Progenitor cell of endocrine pancreas (in vitro differentiated cells): ENCODE results near the gene MKS1. TPM values are rescaled to one million over a fixed set of nuclear protein-coding genes. Genes with fewer than 3 reads are reported as not detected.

Experiments
- DNase-seq: peaks from one replicate; pipeline ENCODE4 v3.0.0; 2021; ENCODE audit warnings: low spot score; ENCODE audit not compliant: unreplicated experiment
- H3K27ac Mint-ChIP-seq: 2 replicates; pipeline ENCODE4 v1.8.0; 2021; ENCODE audit warnings: mild to moderate bottlenecking, moderate library complexity, mixed read lengths
- H3K27me3 Mint-ChIP-seq: 2 replicates; pipeline ENCODE4 v1.8.0; 2021; ENCODE audit warnings: mixed read lengths
- H3K36me3 Mint-ChIP-seq: 2 replicates; pipeline ENCODE4 v1.8.0; 2022; ENCODE audit warnings: mixed read lengths; ENCODE audit not compliant: insufficient read depth
- H3K4me1 Mint-ChIP-seq: 2 replicates; pipeline ENCODE4 v1.8.0; 2021; ENCODE audit warnings: low read depth, mixed read lengths
- H3K4me3 Mint-ChIP-seq: 2 replicates; pipeline ENCODE4 v1.8.0; 2021; ENCODE audit warnings: low read depth, mild to moderate bottlenecking, moderate library complexity, mixed read lengths
- H3K9me3 Mint-ChIP-seq: 2 replicates; pipeline ENCODE4 v1.8.0; 2021; ENCODE audit warnings: low read depth, mixed read lengths
- total RNA-seq: library from RNA; stranded (reverse); gene quantifications from 2 replicates; pipeline ENCODE4 v1.2.1, GENCODE V29; 2021
- TF ChIP-seq, protein P1 (sequence below): fragments of 200-600 bp; sonication (generic); IDR thresholded peaks from one replicate; pipeline ENCODE4 v1.5.0; 2021; ENCODE audit warnings: antibody characterized with exemption, mild to moderate bottlenecking; ENCODE audit not compliant: unreplicated experiment

The MKS1 gene
- total RNA-seq, 1 donor from 2014 or later, result 40.0 TPM

DNA sequence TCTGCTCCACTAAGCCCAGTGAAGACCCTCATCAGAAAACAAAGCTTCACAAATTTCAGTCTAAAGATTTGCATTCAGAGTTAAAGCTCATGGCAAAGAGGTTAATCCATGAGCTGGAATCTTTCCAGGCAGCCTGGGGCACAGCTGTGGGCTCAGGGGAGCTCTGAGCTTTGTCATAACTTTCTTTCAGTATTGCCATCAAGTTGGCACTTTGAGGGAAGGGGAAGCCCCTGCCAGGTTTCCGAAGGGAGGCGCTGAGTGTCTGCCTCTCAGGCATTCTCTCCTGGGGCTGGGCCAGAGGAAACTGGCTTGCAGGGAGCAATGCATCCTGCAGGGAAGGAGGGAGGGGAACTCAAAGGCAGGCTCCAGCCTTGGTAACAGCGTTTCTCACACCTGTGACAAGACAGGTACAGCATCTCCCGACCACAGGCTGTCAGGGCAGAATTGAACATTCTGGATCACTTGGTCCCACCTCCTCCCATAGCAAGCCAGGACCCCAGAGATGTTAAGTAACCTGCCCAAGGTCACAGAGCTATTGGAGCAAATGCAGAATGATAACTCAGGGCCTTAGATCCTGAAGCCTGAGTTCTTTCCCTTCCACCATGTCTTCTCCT lies 23.2 kb upstream of the MKS1 start:
- H3K9me3 Mint-ChIP-seq, result no peaks in the 10 kb centered on the region
- H3K4me1 Mint-ChIP-seq, result no peaks in the 10 kb centered on the region
- DNase-seq, result no peak
- TF ChIP-seq, protein P1, sequence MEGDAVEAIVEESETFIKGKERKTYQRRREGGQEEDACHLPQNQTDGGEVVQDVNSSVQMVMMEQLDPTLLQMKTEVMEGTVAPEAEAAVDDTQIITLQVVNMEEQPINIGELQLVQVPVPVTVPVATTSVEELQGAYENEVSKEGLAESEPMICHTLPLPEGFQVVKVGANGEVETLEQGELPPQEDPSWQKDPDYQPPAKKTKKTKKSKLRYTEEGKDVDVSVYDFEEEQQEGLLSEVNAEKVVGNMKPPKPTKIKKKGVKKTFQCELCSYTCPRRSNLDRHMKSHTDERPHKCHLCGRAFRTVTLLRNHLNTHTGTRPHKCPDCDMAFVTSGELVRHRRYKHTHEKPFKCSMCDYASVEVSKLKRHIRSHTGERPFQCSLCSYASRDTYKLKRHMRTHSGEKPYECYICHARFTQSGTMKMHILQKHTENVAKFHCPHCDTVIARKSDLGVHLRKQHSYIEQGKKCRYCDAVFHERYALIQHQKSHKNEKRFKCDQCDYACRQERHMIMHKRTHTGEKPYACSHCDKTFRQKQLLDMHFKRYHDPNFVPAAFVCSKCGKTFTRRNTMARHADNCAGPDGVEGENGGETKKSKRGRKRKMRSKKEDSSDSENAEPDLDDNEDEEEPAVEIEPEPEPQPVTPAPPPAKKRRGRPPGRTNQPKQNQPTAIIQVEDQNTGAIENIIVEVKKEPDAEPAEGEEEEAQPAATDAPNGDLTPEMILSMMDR, result no peak
- H3K4me3 Mint-ChIP-seq, result no peak overlapping the region
- H3K27me3 Mint-ChIP-seq, result peaks cover 89% of the 10 kb centered on the region
- no peak overlapping the region for H3K27ac Mint-ChIP-seq
- H3K36me3 Mint-ChIP-seq, result no peaks in the 10 kb centered on the region

DNA sequence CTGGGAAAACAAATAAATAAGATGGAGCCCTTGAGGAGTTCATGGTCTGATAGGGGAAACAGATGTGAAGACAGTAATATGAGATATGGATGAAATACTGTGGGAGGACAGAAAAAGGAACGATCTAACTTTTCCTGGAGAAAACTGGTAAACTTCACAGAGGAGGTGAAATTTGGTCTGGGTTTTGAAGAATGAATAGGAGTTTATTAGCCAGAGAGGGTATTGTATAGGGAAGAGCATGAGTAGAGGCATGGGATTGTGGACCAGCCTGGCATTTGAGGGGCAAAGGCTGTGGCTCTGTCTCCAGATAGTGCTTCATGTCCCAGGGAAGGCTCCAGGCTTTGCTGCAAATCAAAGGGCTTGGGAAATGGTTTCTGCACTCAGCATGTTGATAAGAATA lies 20.9 kb upstream of the MKS1 start:
- Mint-ChIP-seq H3K27ac (no peak overlapping the region), H3K4me3 (no peak overlapping the region), H3K27me3 (peaks cover 91% of the 10 kb centered on the region), H3K4me1 (no peaks in the 10 kb centered on the region), H3K36me3 (no peaks in the 10 kb centered on the region), H3K9me3 (no peaks in the 10 kb centered on the region)
- DNase-seq, result no peak
- TF ChIP-seq, protein P1, result no peak

DNA sequence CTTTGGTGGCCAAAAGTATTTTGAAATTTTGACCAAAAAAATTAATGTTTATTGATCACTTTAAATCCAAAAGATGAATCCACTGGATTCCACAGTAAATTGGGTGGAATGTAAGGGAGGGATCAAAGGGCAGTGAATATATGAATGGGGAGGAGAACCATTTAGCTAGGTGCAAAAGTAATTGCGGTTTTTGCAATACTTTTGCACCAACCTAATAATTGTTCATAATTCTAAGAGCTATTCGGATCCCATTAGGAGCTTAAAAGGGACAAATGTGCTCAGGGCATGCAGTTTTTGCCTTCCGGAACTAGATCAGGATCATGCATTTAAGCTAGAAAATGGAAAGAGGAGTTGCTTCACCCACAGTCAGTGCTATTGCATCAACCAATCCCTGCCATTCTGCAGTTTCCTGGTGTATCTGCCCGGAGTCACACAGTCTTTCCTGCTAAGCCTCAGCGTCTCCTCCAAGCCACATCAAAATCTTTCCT lies 19.1 kb upstream of the MKS1 start, which contains the start of gene LPO:
TSS of gene LPO (plus strand) at position 438 of the 488 bp plus-strand sequence. CDS start 4,396 bp downstream, outside the sequence.
- Mint-ChIP-seq H3K27me3 (peaks cover 87% of the 10 kb centered on the region), H3K4me3 (no peak within 1 kb of the TSS), H3K27ac (no peak within 1 kb of the TSS), H3K9me3 (no peaks in the 10 kb centered on the region), H3K36me3 (no peaks in the 10 kb centered on the region), H3K4me1 (no peaks in the 10 kb centered on the region)
- no peak for DNase-seq
- TF ChIP-seq, protein P1, result no peak

DNA sequence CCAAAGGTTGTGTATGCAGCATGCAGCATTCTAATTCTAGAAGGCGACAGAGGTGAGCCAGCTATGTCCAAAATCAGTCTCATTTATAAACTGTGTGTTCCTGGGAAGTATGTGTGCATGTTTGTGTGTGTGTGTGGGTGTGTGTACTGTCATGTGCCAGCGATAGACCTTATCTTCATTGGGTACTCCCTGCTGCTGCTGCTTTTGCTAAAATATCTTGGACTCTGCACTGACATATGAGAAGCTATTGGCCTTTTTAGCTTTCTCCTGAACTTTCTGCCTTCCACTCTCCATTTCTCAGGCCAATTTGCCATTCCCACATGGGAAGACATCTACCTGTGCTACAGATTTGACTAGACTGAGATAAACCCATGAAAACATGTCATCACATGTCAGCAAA lies 17.3 kb upstream of the MKS1 start:
- peaks cover 86% of the 10 kb centered on the region for H3K27me3 Mint-ChIP-seq
- H3K36me3 Mint-ChIP-seq, result no peaks in the 10 kb centered on the region
- no peak for DNase-seq
- no peak overlapping the region for H3K4me3 Mint-ChIP-seq
- no peaks in the 10 kb centered on the region for H3K9me3 Mint-ChIP-seq
- TF ChIP-seq, protein P1, result no peak
- no peaks in the 10 kb centered on the region for H3K4me1 Mint-ChIP-seq
- H3K27ac Mint-ChIP-seq, result no peak overlapping the region

DNA sequence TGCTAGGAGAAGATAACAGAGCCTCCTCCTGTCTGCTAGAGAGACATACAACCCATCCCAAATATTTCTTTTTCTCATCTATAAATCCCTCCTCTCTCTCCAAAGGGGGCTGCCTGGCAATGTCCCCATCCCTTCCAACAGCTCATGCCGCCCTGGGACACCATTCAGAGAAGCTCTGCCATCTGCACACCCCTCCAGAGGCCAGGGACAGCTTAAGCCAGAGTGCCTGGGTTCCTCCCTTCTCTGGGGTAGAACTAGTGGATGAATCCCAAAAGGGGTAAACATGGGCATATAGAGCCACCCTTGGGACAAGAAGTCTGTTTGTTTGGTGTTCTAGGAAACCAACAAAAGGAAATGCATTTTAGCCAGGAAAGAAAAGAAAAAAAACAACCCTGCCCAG lies 16.8 kb upstream of the MKS1 start:
- peaks cover 88% of the 10 kb centered on the region for H3K27me3 Mint-ChIP-seq
- no peak overlapping the region for H3K4me3 Mint-ChIP-seq
- no peaks in the 10 kb centered on the region for H3K36me3 Mint-ChIP-seq
- H3K27ac Mint-ChIP-seq, result no peak overlapping the region
- no peak for DNase-seq
- no peaks in the 10 kb centered on the region for H3K9me3 Mint-ChIP-seq
- no peaks in the 10 kb centered on the region for H3K4me1 Mint-ChIP-seq
- TF ChIP-seq, protein P1, result no peak
